Breast epithelium (tissue), 3 donors: ENCODE measurements around the gene AIFM1.

Experiments used
- CTCF ChIP-seq, 3 donors: fragments of 450-650 bp; IDR thresholded peaks; one replicate each; pipeline ENCODE4 v1.5.1; 2016 to 2017; ENCODE audit warnings: antibody characterized with exemption in 3 of 3, mild to moderate bottlenecking in 3 of 3, moderate library complexity in 3 of 3
- POLR2A ChIP-seq: fragments of 450-650 bp; IDR thresholded peaks from one replicate; pipeline ENCODE4 v1.6.1; 2016; ENCODE audit warnings: antibody characterized with exemption, mild to moderate bottlenecking, moderate library complexity
- POLR2AphosphoS5 ChIP-seq, 3 donors: sonication (generic); formaldehyde crosslinking; IDR thresholded peaks; one replicate each; pipeline ENCODE4 v1.6.1; 2017; ENCODE audit warnings: antibody characterized with exemption in 3 of 3

- no peak for TF ChIP-seq CTCF (IDR thresholded peaks at IDR 0.05)
- no peak for TF ChIP-seq POLR2AphosphoS5 (IDR thresholded peaks at IDR 0.05)
- no peak for TF ChIP-seq POLR2A
These were observed 9.3 kb upstream of the AIFM1 start for GRCh38 chrX:130174937-130175336.
